Amniotic stem cell (primary cell): ENCODE measurements around the gene TPX2.

Experiments used
- DNase-seq: peaks from one replicate; lab custom pipeline; 2025; lab: John Stamatoyannopoulos, UW

TPX2 gene

DNA sequence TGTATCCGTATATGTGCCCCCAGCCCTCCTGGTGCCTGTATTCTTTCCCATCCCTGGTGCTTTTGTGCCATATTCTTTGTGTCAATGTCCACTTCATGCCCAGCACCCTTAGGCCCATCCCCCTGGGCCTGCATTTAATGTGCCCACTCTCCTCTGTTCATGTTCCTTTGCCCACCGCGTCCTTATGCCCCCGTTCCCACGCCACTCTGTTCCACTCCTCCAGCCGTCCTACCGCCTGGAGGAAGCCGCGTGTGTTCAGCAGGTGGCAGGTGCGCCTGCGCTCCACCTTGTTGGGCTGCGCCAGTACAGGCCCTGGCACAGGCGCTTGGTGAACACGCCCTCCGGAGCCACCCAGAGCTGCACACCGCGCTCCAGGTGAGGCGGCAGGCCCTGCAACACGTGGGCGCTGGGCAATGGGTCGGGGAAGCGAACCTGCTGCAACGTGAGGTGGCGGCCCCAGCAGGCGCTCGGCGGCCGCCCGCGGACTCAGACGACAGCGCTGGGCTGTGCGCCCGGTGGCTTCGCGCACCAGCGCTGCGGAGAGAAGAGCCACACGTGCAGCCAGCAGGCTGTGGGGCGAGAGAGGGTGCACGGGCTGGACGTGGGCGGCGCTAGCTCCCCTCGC is 110.3 kb downstream of the TPX2 start:
- DNase-seq: no peak
